CD4-positive, alpha-beta T cell treated with Interleukin-1 beta for 1 hour (primary cell): ENCODE data around the gene TPRA1.

ENCODE experiments used
- DNase-seq, 2 donors: peaks; one replicate each; pipeline ENCODE4 v3.0.0-alpha.2; 2020 to 2022

Gene TPRA1

GRCh38 chr3:127590593-127591465, at the start of gene TPRA1:
Gene TPRA1, minus strand, starts transcription at chr3:127590733. Its CDS starts 10,587 bp downstream, at chr3:127580146.
- DNase-seq: peak; percentile 88 to 89

DNA sequence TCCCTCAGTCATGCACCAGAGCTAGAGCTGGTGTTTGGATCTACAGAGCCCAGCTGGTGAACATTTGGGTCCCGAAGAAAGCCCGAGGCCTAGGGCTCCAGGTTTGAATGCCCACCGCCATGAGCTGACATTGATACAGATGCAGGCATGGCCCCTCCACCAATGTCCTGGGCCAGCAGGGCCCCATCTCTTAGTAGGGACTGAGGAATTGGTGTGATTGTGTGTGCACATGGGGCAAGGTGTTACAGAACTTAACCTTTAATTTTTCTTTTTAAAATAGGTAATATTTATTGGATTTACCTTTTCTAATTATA, 49.5 kb upstream of the TPRA1 start:
- no peak for DNase-seq

- DNase-seq: no peak
Observed at GRCh38 chr3:127639173-127640041, 48.9 kb upstream of the TPRA1 start.

DNA sequence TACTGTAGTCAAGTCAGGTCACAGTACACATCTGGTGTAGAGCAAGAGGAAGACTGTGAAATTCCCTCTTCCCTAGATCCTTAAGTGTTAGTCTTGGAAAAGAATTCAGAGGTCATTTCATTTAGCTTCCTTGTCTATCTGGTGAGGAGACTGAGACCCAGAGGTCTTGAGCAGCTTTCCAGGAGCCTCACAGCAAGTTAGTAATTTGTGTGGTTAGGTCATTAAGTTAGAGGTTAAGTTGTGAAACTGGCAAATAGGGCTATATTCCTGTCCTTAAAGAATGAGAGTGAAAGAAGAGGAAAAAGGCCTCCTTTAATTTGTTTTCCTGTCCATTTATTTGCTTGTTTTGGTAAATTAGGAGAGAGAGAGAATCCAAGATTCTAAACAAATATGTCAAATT, 47.4 kb upstream of the TPRA1 start:
- DNase-seq: no peak

- DNase-seq: peak; percentile 6 to 33
Observed at GRCh38 chr3:127637546-127637945, 47.0 kb upstream of the TPRA1 start.

DNA sequence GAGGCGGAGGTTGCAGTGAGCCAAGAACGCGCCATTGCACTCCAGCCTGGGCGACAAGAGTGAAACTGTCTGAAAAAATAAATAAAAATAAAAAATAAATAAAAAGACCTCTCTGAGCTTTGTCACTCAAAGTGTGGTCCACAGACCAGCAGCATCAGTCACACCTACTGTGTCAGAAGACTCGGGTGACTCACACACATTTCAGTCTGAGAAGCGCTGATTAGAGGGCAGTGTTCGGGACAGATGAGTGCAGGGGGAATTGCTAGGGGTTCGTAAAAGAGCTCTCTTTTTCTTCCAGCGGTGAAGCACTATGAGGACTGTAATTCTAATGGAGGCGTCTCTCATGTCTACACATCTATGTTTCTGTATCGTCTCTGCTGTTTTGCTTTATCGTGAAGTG, 44.1 kb upstream of the TPRA1 start:
- DNase-seq: no peak

DNA sequence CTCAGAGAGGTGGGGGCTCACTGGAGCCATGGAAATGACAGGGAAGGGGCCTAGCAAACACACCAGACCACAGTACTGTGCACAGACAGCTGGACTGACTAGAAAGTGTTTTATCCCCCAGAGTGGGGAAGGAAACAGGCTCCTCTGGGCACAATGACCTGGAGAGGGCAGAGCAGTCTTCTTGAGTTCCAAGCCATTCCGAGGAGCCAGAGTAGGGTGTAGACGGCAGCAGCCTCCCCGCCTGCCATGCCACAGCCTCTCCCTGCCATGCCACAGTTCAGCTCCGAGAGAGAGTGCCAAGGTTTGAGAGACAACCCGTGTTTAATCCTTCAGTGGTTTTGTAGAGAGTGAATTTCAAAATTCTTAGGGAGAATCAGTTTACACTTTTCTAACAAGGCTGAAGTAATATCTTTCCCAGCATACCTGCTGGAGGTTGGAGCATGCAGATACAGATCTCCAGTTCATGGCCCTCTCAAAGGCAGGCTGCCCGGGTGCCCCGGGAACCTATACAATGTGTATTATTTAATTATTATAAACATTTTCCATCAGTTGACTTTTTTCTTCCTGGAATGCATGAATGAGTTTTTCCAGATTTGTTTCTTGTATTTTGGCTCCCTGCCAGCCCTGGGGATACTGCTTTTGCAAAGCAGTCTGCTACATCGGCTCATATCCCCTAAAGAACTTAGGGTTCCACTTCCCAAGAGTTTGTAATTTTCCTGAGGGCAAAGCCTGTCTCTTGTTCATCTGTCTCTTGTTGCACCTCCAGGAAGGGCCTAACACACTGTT, 41.7 kb upstream of the TPRA1 start:
- no peak for DNase-seq

DNA sequence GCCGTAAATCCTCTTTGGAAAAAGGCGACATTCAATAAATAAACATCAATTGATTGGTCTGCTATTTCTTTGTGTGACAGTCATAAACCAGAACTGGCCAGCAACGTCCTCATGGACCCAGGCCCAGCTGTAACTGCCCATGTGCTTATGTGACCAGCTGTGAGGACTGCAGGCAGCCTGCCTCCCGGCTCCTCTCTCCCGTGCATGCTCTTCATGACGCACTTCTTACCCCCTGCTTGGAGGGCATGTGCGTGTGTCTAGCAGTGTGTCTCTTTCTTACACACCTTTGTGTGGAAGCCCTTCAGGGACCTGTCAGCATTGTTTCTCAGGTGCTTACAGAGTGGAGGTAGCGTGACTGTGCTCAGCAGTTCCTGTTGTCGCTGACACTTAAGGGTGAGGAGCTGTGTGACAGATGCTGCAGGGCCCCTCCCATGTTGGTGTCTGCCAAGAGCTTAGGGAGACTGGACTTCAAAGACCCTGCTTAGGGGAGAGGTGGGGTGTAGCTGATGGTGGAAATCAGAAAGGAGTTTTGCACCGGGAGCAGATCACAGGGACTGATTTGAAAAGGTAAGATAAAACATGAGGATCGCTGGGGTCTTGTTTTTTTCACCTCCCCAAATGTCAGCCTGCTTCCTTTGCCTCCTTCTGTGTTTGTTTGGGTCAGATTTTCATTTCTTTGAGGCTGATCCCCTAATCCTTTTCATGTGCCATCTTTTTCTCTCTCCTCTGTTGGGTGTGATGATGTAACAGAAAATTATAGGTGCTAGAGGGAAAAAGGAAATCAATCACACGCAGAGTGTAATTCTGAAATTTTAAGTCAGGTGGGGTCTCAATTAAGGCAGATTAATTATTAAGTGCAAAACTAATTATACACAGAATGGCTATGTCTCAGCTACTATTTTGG, 40.5 kb upstream of the TPRA1 start:
- DNase-seq: no peak

GRCh38 chr3:127629467-127630403, 39.2 kb upstream of the TPRA1 start:
- DNase-seq: peak; percentile 41 to 46

DNA sequence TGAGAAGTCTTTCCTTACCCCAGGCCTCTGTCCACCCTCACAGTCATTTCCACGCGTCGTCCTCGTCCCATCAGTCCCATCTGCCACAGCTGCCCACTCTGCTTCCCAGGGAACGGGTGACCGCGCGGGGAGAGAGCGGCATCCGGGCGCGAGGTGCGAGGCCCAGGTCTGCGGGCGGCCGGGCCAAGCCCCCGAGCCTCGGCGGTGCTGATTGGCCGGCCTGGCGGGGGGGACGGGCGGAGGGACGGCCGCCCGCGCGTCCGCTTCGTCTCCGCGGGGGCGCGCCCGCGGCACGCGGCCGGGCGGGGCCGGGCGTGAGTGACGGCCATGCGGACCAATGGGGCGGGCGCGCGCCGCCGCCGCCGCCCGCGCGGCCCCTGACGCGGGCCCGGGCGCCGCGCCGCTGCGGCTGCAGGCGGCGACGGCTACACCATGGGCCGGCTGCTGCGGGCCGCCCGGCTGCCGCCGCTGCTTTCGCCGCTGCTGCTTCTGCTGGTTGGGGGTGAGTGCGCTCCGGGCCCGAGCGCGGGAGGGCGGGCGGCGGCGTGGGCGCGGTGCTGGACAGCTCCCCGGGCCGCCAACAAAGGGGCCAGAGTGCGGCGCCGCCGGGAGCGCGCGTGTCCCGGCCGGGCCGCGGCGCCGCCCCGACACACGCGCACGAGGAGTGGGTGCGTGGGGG, 38.4 kb upstream of the TPRA1 start, which contains the start of gene PODXL2:
PODXL2 (plus strand) TSS at position 398 of the 679 bp plus-strand sequence; CDS start at position 433, 35 bp downstream.
- DNase-seq: peak; percentile 44 to 47

DNA sequence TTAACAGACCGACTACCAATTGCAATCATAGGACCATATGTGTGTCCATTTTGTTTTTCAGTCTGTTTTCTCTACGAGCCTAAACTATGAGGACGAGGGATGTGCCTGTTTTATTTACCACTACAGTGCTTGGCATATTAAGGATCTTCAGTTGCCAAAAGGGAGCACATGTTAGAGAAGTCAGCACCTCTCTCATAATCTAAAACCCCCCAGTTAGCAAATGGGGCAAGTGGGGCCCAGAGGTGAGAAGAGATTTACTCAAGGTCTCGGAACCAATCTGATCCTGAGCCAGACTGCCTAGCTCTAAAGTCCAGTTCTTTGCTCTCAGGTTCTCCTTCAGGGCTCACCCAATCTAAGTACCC, 37.9 kb upstream of the TPRA1 start:
- no peak for DNase-seq

- DNase-seq: no peak
Observed at GRCh38 chr3:127625821-127626220, 35.3 kb upstream of the TPRA1 start.

GRCh38 chr3:127624063-127624462, 33.5 kb upstream of the TPRA1 start:
- no peak for DNase-seq

GRCh38 chr3:127622772-127623576, 32.4 kb upstream of the TPRA1 start:
- no peak for DNase-seq

- no peak for DNase-seq
Observed at GRCh38 chr3:127622031-127622430, 31.5 kb upstream of the TPRA1 start.

DNA sequence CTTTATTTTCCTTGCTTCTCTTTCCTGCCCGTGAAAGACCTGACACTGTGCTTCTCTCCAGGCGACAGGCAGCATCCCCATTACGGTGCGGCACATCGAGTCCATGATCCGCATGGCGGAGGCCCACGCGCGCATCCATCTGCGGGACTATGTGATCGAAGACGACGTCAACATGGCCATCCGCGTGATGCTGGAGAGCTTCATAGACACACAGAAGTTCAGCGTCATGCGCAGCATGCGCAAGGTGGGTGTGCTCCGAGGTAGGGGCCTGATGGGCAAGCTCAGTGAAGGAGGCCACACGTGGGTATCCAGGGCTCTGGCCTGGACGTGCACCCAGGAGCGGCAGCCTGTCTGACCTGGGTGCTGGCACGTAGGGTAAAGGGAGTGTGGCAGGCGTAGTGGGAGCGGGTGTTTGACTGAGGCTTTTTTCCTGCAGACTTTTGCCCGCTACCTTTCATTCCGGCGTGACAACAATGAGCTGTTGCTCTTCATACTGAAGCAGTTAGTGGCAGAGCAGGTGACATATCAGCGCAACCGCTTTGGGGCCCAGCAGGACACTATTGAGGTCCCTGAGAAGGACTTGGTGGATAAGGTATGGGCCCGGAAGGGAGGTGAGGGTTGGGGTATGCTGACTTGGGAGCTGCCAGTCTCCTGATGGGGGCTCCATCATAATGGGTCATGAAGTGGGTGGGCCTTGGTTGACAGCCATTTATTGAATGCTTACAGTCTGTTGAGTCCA, 30.3 kb upstream of the TPRA1 start:
- DNase-seq: no peak

DNA sequence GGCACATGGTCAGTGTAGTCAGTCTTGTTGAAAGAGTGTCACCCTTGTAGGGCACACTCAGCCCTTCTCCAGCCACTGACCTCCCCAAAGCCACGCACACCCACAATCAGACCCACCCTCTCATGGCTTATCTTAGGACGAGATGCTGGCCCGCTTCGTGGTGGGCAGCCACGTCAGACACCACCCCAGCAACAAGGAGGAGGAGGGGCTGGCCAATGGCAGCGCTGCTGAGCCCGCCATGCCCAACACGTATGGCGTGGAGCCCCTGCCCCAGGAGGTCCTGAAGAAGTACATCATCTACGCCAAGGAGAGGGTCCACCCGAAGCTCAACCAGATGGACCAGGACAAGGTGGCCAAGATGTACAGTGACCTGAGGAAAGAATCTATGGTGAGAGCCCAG, 28.4 kb upstream of the TPRA1 start:
- DNase-seq: no peak

DNA sequence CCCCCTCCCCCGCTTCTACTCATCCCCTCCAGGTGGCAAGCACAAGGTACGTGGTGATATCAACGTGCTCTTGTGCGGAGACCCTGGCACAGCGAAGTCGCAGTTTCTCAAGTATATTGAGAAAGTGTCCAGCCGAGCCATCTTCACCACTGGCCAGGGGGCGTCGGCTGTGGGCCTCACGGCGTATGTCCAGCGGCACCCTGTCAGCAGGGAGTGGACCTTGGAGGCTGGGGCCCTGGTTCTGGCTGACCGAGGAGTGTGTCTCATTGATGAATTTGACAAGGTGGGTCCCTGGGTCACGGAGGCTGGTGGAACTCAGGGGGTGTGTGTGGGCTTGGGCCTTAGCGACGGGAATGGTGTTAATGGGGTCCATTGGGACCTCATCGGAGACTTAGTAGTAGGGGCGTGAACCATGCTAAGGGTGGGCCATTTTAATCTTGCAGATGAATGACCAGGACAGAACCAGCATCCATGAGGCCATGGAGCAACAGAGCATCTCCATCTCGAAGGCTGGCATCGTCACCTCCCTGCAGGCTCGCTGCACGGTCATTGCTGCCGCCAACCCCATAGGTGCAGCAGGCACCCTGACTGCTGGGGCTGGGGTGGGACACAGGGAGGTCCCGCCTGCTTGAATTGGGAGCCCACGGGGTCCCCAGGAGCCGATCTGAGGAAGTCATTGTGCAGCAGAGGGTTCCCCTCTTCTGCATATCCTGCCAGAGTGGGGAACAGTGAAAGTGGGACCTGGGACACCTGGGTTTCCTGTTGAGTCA, 26.5 kb upstream of the TPRA1 start:
- DNase-seq: no peak
